Astrocyte of the spinal cord (primary cell): ENCODE results near the gene PCDH15.

Experiments used
- DNase-seq: peaks from one replicate; pipeline ENCODE4 v3.0.0; 2011; ENCODE audit warnings: low read depth, low spot score
- H3K4me3 ChIP-seq: 2 replicates; pipeline ENCODE4 v1.5.1; 2011; ENCODE audit warnings: low read depth, mild to moderate bottlenecking, low read length, moderate library complexity
- in situ Hi-C: cut with HindIII; loops from 2 replicates; pipeline ENCODE4 v1.10.0; 2017; ENCODE audit warnings: low sequenced_read_pairs
- TF ChIP-seq, protein P1 (sequence below): IDR thresholded peaks from 2 replicates; pipeline ENCODE4 v1.5.1; 2012; ENCODE audit warnings: low read depth, mild to moderate bottlenecking, low read length, inconsistent platforms

The PCDH15 gene

DNA sequence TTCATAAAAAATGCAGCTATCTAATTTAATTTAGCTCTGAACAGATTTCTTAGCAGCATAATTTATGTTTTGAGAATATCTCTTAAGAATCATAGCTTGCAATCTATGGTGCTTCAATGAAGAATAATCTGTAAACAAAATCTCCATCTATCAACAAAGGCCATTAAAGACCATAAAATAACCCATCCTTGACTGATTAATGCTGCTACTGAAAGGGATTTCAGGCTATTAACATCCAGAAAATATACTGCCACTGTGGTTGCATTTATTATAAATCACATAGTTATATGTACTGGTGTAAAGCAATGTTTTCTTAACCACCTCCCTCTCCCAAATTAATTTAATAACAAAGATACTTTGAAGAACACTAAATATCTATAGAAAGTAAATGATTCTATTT is 191.6 kb downstream of the PCDH15 start:
- DNase-seq, result no peak
- in situ Hi-C loops, result no loop called here
- TF ChIP-seq, protein P1, sequence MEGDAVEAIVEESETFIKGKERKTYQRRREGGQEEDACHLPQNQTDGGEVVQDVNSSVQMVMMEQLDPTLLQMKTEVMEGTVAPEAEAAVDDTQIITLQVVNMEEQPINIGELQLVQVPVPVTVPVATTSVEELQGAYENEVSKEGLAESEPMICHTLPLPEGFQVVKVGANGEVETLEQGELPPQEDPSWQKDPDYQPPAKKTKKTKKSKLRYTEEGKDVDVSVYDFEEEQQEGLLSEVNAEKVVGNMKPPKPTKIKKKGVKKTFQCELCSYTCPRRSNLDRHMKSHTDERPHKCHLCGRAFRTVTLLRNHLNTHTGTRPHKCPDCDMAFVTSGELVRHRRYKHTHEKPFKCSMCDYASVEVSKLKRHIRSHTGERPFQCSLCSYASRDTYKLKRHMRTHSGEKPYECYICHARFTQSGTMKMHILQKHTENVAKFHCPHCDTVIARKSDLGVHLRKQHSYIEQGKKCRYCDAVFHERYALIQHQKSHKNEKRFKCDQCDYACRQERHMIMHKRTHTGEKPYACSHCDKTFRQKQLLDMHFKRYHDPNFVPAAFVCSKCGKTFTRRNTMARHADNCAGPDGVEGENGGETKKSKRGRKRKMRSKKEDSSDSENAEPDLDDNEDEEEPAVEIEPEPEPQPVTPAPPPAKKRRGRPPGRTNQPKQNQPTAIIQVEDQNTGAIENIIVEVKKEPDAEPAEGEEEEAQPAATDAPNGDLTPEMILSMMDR, result no peak

DNA sequence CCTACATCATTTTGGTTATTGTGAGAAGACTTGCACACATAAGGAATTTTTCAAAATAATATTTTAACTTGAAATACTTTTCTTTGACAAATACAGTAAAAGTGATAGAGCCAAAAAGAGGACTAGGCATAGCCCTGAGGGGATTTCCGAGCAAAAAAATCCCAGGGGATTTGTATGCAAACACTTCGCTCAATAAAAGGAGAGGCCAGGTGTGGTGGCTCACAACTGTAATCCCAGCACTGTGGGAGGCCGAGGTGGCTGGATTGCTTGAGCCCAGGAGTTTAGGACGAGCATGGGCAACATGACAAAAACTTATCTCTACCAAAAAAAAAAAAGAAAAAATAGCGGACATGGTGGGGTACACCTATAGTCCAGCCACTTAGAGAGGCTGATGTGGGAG is 193.0 kb downstream of the PCDH15 start:
- DNase-seq, result no peak
- H3K4me3 ChIP-seq, result no peak overlapping the region
- TF ChIP-seq, protein P1, result no peak
- in situ Hi-C loops, result no loop called here

More for the DNA sequence above, 191.6 kb downstream of the PCDH15 start:
- H3K4me3 ChIP-seq, result no peak overlapping the region

DNA sequence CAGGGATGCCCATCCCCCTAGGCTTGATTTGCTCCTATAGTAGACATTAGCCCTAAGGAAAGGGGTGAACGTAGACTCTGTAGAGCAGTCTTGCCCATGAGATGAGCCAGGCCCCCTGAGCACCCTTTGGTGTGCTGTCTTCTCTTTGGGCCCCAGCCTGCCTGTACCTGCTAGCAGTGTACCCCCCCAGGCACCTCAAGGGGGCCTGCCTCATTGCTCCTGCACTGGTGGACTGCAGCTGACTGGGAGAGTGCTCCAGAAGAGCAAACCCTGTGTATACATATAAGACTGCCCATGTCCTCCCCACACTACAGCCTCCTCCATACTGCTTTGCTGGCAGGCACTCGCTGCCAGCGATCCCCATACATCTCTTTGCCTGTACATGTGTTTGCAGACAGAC is 206.7 kb downstream of the PCDH15 start:
- in situ Hi-C loops, result no loop called here
- no peak for DNase-seq
- no peak overlapping the region for H3K4me3 ChIP-seq
- TF ChIP-seq, protein P1, result no peak

DNA sequence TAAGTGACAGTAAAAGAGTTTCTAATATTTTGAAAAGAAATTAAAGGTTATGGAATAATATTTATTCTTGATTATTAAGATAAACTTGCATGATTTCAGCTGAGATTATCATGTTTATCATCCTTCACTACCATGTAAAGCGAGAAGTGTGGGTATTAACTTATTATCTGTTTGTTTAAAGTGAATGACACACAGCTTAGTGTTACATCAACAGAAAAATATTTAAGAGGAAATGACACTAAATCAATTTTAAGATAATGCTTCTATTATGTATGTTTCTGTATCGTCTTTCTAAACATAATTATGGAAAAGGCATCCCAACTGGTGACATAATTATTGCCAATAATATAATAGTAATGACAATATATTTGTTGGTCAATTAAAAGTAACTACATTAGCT is 213.1 kb downstream of the PCDH15 start:
- DNase-seq, result no peak
- TF ChIP-seq, protein P1, result no peak
- no peak overlapping the region for H3K4me3 ChIP-seq
- in situ Hi-C loops, result no loop called here

DNA sequence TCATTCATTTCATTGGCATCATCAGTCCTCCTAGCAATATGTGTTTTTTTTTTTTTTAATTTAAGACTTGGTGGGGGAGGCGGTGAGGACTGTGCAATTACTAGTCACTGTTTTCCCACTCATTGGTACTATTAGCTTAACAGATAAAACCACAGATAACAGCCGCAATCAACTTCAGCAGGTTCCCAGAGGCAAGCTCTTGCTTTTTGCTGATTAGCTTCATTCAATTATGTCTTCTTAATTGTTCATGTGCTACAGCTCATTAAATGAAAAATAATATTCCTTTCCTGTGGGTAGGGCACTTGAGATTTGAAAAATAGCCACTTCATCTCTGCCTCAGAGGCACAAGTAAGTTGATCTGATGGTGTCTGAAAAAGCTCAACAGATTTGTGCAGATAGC is 215.5 kb downstream of the PCDH15 start:
- in situ Hi-C loops, result no loop called here
- H3K4me3 ChIP-seq, result no peak overlapping the region
- DNase-seq, result no peak
- TF ChIP-seq, protein P1, result no peak

DNA sequence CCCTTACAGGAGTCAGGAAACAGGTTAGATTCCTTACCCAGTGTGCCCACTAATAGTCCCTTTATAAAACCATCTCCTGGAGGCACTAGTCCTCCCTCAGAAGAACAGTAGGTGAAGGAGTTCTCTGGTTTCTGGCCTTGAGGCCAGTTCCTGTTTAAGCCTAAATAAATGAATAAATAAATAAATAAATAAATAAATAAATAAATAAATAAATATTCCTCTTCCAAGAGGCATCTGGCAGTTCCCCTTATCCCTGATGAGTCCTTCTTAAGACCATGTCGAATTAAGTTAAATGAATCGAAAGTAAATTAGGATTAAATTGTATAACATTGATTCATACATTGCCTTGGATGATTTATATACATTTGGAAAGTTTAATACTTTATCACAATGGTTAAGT is 223.3 kb downstream of the PCDH15 start:
- no peak for DNase-seq
- TF ChIP-seq, protein P1, result no peak
- no peak overlapping the region for H3K4me3 ChIP-seq
- in situ Hi-C loops, result no loop called here

DNA sequence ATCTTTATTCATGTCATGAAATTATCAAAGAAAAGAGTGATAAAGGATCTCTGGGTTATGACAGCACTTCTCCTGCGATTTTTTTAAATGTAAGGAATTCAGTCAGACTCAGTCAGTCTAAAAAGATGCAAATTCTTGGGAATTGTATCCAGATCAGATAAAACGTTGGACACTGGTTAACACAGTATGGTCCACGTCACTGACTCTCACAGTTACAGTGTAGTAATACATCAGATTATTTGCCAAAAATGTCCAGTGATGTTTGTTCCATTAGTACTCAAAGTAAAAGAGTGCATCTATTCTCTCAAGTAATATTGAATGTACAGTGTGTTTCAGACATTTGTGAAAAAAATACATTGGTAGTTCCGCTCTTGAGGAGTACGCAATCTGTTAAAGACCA is 224.5 kb downstream of the PCDH15 start:
- H3K4me3 ChIP-seq, result no peak overlapping the region
- in situ Hi-C loops, result no loop called here
- TF ChIP-seq, protein P1, result no peak
- DNase-seq, result no peak
